Astrocyte of the hippocampus (primary cell): ENCODE results near the gene ACTR1A.
A peak's percentile ranks its signal among the peaks of the same experiment; 100 is the strongest.

ENCODE experiments used
- DNase-seq: peaks from one replicate; pipeline ENCODE4 v3.0.0; 2011; ENCODE audit warnings: low read depth, low spot score

ACTR1A gene

DNA sequence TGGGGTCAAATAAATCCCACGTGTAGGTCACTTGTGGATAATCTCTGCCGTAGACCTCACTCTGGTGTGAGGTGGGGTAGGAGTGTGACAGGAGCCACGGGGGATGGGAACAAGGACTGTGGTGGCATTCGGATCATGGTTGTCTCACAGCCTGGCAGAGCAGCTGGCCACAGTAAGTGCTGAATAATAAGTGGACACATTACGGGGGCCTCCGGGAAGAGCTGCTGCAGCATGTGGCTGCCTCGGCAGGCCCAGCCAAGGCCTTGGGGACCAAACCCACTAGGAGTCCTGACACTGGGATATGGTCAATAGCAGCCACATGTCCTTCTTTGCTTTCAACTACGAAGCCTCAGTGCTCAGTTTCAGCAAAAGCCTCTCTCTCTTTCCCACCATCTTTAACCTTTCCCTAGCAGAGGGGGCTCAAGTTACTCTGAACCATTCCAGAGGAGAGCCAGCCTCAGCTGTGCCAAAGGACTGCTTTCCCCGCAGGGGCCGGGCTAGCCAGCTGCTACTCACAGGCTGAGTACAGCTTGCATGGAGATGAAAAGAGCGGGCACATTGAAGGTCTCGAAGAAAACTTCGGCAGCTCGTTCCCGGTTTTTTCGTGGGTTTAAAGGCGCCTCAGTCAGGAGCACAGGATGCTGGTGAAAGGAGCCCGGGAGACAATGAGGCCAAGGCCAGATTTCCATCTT is 17.3 kb downstream of the ACTR1A start:
- DNase-seq: no peak

DNA sequence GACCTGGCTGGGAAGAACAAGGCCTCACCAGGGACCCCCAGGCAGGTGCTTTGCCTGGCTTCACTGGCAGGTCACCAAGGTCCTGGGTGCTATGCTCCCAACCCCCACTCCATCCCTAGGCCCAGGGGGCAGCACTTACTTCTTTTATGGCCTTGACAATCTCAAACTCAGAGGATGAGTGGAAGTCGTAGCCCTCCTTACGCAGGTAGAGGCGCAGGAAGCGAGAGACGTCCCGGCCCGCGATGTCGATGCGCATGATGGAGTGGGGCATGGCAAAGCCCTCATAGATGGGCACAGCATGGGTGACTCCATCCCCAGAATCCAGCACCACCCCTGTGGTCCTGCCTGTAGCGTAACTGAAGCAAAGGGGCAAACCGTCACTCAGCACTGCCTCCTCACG is 18.5 kb downstream of the ACTR1A start:
- no peak for DNase-seq

DNA sequence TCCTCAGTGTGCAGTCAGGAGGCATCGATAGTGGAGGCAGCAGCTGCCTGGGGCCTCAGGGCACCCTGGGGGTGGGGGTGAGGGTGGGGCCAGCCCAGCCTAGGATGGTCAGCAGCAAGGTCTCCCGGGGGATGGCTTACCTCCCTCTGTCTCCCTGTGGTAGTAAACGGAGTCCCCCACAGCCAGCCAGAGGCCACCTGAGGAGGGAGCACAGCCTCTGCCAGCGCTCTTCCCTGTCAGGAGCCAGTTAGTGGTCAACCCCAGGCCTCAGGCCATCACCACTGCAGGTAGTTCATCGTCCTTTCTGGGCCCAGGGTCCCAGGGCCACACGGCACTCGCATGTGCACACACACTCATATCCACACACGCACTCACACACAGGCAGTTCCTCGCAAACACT is 22.1 kb downstream of the ACTR1A start:
- no peak for DNase-seq

DNA sequence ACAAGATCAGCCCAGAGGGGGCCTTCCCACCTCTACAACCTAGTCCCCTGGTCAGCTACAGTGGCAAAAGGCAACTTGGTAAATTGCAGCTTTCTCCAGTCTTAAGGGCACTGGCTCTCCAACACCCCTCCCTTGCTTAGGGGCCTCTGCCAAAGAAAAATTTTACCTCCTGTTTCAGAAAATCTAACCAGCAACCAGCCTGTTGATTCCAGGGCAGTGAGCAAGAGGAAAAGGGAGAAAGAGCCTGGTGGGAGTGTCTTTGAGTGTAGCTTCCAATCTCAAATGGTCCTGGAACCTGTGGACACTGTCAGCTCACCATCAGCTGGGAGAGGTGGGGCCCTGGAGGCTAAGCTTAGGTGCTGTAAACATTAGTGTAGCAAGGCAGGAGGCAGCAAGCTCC is 22.9 kb downstream of the ACTR1A start:
- no peak for DNase-seq

DNA sequence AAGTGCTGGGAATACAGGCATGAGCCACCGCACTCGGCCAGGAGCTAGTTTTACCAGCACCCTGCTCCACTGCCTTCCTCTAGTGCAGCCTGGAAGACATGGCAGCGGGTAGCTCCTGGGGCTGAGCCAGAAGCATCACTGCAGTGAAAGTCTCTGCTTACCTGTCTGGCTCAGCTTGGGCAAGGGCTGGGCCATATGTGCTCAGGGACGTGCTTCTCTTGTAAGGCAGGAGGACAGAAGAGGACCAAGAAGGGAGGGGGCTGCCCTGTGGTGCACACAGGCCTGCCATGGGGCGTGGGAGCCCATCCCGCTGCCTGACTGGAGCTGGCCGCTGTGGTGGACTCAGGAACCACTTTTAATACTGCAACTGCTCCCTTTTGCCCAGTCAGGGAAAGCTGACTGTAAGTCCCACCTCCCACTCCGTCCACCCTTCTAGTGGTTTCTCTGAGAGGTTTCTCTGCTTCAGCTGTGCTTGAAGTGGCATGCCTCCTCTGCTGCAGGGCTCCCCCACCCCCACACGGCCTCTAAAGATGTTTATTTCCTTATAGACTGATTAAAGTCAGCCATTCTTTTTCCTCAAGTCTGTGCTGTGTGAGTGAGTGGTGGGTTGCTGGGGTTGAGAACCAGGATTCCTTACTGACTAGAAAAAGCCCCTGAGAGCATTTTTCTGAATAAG is 25.9 kb downstream of the ACTR1A start:
- peak; percentile 30 for DNase-seq

DNA sequence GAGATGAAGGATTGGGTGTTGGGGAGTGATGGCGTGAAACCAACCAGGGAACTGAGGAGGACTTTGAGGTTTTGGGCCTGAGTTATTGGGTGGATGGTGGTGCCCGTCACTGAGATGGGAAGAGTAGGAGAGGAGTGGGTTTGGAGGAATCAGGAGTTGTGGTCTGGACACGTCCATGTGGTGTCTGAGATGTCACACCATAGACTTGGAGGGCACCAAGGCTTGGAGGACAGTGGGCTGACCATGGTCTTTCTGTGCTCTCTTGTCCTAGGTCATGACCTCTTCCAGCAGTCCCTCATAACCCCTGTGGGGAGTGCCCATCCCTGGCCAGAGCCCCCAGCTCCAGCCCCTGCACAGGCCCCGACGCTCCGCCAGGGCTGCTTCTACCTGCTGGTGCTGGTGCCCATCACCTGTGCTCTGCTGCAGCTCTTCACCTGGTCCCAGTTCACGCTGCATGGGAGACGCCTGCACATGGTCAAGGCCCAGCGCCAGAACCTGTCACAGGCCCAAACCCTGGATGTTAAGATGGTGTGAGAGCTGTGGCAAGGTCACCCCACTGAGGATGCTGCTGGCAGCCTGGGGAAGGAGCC is 27.0 kb downstream of the ACTR1A start:
- no peak for DNase-seq

DNA sequence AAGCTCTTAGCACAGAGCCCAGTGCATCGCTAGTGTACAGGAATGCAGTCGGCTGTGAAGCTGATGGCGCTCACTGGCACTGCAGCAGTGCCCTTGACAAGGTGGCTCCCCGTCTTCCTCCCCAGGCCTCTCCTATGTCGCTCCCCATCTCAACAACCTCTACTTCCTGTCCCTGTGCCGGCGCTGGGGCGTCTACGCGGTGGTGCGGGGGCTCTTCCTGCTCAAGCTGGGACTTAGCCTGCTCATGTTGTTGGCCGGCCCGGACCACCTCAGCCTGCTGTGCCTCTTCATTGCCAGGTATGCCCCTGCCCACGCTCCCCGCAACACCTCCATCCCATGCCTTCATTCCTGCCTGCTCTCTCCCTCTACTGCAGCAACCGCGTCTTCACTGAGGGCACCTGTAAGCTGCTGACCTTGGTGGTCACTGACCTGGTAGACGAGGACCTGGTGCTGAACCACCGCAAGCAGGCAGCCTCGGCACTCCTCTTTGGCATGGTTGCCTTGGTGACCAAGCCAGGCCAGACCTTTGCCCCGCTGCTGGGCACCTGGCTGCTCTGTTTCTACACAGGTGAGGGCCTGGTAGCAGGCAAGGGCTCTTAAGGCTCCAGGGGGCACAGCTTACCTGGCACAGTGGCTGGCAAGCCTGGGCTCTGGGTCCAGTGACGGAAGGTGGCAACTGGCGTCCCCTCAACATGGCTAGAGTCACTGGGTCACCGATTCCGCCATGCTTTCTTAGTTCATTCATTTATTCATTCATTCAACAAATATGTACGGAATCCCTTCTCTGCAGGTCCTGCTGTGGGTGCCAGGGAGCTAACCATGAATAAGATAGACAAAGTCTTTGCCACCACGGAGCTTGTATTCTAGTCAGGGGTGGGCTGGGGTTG is 28.8 kb downstream of the ACTR1A start:
- DNase-seq: no peak

DNA sequence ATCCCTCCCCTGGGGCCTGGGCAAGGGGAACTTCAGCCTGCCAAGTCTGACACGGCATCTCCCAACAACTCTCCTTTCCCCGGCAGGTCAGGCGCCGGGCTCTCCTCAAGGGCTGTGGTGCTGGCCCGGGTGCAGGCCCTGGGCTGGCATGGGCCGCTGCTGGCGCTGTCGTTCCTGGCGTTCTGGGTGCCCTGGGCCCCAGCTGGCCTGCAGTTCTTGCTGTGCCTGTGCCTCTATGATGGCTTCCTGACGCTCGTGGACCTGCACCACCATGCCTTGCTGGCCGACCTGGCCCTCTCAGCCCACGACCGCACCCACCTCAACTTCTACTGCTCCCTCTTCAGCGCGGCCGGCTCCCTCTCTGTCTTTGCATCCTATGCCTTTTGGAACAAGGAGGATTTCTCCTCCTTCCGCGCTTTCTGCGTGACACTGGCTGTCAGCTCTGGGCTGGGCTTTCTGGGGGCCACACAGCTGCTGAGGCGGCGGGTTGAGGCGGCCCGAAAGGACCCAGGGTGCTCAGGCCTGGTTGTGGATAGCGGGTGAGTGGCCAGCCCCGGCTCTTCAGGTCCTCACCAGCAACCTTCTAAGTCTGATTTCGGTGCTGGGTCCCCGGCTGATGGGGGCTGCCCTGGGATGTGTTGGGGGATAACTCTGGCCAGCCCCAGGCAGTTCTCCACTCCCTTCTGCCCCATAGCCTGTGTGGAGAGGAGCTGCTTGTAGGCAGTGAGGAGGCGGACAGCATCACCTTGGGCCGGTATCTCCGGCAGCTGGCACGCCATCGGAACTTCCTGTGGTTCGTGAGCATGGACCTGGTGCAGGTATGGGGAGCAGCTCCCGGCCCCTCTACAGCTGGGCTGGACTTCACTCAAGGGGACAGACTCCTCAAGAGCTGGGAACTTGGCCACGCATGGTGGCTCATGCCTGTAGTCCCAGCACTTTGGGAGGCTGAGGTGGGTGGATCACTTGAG is 31.6 kb downstream of the ACTR1A start:
- no peak for DNase-seq

DNA sequence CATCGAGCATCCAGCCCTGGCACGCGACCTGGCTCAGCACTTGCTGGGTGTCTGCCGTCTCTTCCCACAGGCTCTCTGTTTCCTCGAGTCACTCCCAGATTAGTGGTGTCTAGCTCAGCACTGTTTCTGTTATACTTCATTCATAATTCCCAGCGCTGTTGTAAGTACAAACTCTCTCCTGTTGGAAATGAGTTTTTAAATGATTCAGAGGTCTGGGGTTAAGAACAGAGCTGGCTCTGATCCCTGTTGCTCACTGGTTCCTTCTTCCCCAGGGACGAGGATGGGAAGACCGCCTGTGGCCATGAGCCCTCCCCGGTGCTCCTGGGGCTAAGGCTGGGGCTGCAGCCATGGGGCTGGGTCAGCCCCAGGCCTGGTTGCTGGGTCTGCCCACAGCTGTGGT is 33.8 kb downstream of the ACTR1A start:
- DNase-seq: no peak

DNA sequence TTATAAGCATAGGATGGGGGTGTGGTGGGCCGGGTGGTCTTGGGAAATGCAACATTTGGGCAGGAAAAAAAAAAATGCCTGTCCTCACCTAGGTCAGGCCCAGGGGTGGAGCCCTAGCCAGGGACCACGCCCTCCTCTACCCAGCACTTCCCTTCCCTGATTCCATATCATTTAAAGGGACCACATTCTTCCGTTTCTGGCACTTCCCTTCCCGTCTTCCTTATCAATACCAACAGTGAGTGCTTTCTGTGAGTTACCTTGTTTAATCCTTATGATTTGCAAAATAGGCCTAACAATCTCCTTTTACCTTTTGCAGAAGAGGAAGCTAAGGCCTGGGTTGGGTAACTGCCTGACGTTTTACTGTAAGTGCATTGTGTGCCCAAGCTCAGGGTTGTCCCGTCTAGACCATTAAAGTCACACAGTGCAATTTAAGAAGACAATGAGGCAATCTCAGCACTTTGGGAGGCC is 34.5 kb downstream of the ACTR1A start:
- no peak for DNase-seq

DNA sequence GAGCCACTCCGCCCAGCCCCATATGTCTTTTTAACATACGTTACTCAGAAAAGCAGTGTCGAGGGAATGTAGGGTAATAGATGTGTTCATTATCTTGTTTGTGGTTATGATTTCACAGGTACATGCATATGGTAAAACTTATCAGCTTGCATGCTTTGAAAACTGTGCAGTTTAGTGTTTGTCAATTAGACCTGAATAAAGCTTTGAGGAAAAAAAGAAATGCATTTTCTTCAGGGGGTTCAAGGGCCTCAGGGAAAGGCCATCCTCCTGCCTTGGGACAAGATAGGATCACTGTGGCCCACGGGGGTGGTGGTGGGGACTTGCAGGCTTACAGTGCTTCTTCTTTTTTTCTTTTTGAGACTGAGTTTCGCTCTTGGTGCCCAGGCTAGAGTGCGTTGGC is 35.2 kb downstream of the ACTR1A start:
- no peak for DNase-seq

DNA sequence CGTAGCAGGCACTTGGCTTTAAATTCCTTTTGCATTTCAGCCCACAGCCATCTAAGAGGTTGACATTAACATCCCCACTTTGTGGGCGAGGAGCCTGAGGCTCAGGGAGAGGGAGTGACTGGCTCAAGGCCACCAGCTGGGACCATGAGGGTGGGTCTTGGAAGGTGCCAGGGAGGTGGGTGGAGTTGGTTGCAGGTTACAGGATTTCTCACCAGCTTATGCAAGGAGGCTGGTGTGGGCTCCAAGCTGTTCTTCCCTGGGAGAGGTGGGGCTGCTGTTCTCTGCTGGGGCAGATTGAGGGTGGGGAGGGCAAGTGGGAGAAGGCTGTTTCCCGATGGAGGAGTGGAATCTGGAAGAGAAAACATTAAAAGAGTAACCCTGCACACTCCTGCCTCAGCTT is 37.0 kb downstream of the ACTR1A start:
- no peak for DNase-seq

DNA sequence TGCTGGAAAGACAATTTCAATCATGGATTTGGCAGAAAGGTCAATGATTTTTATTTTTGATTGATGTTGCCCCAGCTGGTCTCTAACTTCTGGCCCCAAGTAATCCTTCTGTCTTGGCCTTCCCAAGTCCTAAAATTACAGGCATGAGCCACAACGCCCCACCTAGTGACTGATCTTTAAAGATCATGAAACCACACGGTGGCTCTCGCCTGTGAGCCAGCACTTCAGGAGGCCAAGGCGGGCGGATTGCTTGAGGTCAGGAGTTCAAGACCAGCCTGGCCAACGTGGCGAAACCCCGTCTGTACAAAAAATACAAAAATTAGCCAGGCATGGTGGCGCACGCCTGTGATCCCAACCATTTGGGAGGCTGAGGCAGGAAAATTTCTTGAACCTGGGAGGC is 38.5 kb downstream of the ACTR1A start:
- no peak for DNase-seq

DNA sequence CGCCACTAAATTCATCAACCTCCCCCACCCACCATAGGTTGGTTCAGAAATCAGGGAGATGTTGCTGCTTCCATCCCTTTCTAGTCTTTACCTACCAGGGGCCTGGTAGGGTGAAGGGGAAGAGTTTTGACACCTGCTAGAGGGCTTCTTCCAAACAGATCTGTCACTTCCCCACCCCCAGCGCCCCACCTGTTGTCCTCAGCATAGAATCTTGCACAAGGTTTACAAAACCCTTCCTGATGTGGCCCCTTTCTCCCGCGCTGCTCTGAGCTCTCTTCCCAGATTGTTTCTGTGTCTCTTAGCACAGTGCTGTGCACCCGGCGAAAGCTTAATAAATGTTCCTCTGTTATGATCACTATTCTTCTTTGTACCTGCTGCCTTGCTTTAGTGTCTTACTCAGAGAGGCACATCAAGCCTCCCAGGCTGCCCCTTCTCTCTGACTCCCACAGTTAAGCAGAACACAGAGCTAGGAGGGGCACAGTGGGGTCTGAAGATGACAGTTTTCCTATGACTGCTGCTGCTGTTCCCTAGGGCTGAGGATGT is 39.9 kb downstream of the ACTR1A start:
- no peak for DNase-seq

DNA sequence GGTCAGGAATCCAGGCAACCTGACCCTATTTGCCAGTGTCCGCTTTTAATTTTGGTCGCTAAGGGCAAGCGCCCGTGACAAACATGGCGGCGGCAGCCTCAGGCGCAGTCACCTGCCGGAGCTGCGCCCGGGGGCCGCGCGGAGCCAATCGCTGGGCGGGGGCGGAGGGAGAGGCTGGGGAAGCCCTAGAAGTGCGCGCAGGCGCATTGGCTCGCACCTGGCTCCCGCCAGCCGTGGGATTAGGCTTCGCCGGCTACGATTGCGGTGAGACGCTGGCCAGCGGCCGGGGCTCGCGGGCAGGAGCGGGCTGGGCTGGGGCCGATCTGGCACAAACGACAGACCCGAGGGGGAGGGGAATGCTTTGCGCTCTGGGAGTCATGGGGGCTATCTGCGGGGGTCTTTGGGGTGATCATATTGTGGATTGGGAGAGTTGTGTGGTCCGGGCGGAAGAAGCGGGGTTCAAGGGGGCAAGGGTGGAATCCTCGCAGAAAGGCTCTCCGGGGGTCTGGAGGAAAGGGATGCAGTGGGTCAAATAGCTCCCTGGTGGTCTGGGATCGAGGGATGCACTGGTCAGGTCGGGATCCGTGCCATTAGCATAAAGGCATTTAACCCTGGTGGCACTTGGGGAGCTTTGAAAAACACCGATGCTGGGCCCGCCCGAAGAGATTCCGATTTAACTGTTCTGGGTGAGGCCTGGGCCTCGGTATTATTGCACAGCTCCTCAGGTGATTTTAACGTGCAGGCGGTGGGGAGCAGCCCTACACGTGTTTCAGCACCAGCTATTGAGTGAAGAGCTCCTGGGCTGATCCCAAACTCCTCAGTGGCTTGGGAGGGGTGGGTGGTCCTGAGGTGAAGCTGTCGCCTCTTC is 41.1 kb downstream of the ACTR1A start:
- peak; percentile 97 for DNase-seq

DNA sequence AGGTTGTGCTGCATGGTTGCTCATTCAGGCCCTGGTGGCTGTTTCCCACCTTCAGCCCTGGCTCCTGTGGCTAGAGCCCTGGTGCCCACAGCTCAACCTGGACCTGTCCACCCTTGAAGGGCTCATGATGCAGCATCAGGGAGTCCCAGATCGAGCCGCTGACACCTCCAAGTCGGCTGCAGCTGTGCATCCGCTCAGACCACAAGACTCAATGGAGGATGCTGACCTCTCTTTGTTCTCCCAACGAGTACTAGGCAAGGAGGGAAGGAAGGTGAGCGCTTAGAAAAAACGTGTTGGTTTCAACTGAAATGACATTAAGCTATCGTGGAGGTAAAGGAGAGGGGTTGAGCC is 41.7 kb downstream of the ACTR1A start:
- no peak for DNase-seq

DNA sequence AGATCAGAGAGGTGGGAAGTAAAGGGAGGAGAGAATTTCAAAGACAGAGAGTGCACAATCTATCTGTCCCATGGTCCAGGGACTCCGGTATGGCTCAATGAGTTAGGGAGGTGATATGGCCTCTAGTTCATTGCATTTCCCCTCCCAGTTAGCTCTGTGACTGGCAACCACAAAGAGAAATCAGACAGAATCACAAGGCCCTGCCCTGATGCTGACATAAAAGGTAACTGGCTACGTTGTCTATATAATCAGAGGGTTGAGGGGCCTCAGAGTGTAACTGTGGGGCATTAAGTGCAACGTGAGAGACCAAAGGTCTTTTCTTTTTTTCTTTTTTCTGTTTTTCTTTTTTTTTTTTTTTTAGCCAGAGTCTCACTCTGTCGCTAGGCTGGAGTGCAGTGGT is 43.9 kb downstream of the ACTR1A start:
- DNase-seq: no peak

DNA sequence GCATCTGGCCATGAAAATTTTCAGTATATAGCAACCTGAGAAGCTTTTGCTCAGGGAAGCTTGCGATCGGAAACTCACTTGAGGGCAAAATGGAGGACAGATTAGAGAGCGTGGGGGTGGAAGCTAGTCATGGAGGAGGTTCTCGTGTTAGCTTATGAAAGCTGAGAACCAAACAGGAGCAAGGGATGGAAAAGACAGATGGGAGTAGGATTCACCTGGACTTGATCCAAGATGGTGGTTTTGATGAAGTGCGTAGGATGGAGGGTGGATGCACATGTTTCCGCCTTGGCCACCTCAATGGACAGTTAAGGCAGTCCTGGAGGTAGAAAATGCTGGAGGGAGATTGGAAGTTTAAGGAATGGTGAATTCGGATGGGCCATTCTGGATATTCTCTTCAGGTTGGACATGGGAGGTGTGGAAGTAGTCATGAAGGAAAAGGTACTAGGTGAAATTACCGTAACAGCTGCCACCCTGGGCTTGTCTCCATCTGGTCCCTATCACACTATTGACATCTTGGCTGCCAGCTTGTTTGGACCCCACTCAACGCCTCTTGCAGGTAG is 44.8 kb downstream of the ACTR1A start:
- no peak for DNase-seq

DNA sequence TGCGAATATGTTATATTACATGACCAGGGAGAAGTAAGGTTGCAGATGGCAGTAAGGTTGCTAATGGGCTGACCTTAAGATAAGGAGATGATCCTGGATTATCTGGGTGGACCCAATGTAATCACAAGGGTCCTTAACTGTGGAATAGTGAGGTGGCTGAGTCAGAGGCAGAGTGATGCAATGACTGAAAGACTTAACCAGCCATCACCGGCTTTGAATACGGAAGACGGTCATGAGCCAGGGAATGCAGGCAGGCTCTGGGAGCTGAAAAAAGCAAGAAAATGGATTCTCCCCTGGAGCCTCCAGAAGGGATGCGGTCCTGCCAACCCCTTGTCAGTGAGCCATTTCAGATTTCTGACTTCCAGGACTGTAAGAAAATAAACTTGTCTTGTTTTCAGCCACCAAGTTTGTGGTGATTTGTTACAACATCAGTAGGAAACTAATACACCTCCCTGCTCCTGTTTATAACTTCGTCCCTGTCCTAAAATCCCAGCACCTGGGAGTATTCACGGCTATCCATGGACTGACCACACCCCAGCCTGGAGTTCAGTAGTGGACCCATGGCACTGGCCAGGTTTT is 46.5 kb downstream of the ACTR1A start:
- DNase-seq: peak; percentile 78
